Right ventricle myocardium superior (tissue), 1 donor: Measurements from ENCODE around the gene GIMAP1. TPM values are rescaled to one million over a fixed set of nuclear protein-coding genes. Genes with fewer than 3 reads are reported as not detected.

Experiments
- total RNA-seq: library from RNA; stranded (reverse); fragmentation: NEBNext Ultra II Directional; extraction: Animal tissue kit (Norgen Biotek cat#: 25700); gene quantifications from one replicate; pipeline ENCODE4 v1.2.1, GENCODE V29; 2021
- donor health status: DM: no; HTN: yes; CAD: no; lungs with severe emphysema.

Gene GIMAP1
- total RNA-seq, 1 donor from 2014 or later, result 5.6 TPM

Other genes starting within 250 kb of the GIMAP1 start
- 22.2 TPM for gene GIMAP7, start 201.7 kb upstream of the GIMAP1 start, total RNA-seq
- 34.7 TPM for gene GIMAP4, start 149.2 kb upstream of the GIMAP1 start, total RNA-seq
- 29.9 TPM for gene GIMAP6, start 84.2 kb upstream of the GIMAP1 start, total RNA-seq
- gene GIMAP2, start 30.9 kb upstream of the GIMAP1 start, total RNA-seq, result 4.7 TPM
- gene GIMAP5, start 20.8 kb downstream of the GIMAP1 start, total RNA-seq, result 8.5 TPM
- 33.4 TPM for gene TMEM176B, start 83.8 kb downstream of the GIMAP1 start, total RNA-seq
- 27.1 TPM for gene TMEM176A, start 84.2 kb downstream of the GIMAP1 start, total RNA-seq
- gene AOC1, start 135.9 kb downstream of the GIMAP1 start, total RNA-seq, result not detected